GM21619 (cell line): Measurements from ENCODE around the gene GNAL.
"Not testable (repeated sequence)": the region's sequence is repeated elsewhere in the genome, so short reads cannot be mapped to it uniquely, and the experiment has no call there.

Experiments used
- ATAC-seq: cut with Tn5 transposase; IDR thresholded peaks from one replicate; pipeline ENCODE4 v1.9.1; 2021; ENCODE audit not compliant: unreplicated experiment

The GNAL gene

GRCh38 chr18:11842562-11842961 lies 153.5 kb downstream of the GNAL start:
- ATAC-seq: no peak

GRCh38 chr18:11844436-11844835 lies 155.4 kb downstream of the GNAL start:
- no peak for ATAC-seq

- ATAC-seq: no peak
Observed at GRCh38 chr18:11845654-11846053, 156.6 kb downstream of the GNAL start.

DNA sequence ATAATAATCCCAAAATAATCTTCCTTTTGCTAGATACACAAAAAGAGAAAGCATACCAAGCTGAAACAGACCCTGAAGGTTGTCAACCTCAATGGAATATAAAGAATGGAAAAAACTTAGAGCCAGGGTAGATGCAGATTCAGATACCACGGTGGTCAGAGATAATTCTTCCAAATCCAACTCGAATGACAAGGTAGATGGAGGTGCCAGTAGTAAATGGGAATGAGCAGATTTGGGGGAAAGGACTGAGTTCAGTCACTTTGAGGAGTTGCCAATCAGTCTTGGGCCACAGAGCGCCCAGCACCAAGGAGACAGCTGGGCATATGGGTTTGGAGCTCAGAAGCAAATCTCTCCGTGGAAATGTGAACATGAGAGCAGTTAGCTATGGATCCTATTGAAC lies 158.7 kb downstream of the GNAL start:
- no peak for ATAC-seq

DNA sequence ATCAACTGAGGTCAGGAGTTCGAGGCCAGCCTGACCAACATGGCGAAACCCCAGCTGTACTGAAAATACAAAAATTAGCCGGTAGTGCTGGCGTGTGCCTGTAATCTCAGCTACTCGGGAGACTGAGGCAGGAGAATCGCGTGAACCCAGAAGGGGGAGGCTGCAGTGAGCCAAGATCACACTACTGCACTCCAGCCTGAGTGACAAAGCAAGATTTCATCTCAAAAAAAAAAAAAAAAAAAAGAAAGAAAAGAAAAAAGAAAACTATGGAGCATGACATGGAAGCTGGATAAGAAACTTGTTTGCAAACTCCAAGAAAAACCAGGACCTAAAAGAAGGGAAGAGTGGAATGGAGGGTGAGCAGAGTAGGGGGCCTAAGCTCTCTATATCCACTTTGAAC lies 160.2 kb downstream of the GNAL start:
- no peak for ATAC-seq

DNA sequence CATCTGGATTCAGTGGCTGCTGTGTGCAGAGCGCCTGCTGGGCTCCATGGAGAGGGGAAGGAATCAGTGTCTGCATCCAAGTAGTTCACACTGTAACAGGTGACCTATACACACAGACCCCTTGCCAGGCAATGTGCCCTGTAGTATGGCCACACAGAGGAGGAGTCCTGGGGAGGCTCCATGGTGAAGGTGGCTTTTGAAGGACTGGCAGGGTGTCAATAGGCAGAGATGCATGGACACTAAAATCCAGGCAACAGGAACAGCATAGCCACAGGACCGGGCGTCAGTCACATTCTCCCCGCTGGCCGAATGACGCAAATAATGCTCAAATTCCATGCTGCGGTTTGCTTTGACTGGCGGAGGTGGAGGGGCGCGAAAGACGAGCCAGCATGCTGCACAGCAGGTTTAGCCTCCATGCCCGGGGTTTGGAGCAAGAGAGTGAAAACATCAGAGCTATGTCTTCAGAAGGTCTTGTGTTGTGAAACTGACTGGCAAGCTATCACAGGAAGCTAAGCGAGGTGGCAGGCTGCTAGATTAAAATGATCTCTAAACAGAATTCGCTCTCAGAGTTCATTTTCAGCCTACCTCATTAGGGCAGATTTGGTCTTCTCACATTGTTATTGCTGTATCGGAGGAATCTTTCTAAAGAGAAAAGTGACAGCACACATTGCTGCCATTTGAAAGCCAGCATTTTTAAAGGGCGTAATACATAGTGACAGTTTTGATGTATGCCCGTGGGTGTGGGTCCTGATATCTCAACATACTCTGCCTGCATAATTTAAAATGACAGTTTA lies 161.0 kb downstream of the GNAL start:
- ATAC-seq: no peak

DNA sequence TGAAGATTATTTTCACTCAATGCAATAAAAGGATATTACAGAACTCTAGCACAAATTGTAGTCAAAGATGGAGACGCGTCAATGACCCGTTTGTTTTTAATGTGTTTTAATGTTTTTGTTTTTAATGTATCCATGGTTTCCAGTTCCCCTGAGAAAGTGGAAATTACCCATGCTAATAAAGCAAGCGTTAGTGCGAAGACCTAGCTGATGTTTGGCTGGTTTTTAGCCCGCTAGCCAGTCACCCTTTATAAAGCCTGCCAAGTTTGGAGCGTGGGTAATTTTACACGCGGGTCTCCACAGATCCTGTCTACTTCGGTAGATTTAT lies 161.7 kb downstream of the GNAL start:
- peak; percentile 28 for ATAC-seq

- peak; percentile 92 for ATAC-seq
Observed at GRCh38 chr18:11851146-11851805, 162.2 kb downstream of the GNAL start, which contains the start of gene CHMP1B. Gene CHMP1B (plus strand): TSS chr18:11851413. CDS start chr18:11851512, 99 bp downstream.

GRCh38 chr18:11851806-11852337 lies 162.8 kb downstream of the GNAL start:
- ATAC-seq: peak; percentile 37

- not testable (repeated sequence) for ATAC-seq
Observed at GRCh38 chr18:11854554-11854953, 165.5 kb downstream of the GNAL start.

DNA sequence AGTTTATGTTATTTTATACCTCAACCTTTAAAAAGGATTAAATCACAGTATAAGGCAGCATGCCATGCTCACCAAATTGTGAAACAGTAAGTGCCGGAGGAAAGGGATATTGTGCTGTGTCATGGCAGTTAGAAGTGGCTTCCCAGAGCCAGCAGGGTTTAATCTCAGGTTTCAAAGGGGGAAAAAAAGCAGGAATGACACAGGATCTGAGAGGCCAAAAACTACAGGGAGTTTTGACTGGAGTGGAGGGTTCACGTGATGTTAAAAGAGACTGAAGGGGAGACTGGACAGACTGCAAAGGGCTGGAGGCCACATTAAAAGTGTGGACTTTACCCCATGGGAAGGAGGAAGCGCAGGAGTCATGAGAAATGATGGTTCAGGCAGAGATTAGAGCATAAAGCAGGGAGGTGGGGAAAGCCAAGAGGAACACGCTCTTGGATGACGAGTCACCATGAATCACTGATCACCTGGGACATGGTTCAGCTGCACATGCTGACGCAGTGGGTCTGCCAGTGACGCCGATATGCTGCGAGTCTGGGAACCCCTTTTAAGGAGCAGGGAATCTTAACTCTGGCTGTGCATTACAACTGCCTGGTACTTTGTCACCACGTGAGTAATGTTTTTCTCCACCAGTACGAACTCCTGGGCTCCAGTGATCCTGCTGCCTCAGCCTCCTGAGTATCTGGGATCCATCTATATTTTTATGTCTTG lies 168.3 kb downstream of the GNAL start:
- ATAC-seq: no peak

DNA sequence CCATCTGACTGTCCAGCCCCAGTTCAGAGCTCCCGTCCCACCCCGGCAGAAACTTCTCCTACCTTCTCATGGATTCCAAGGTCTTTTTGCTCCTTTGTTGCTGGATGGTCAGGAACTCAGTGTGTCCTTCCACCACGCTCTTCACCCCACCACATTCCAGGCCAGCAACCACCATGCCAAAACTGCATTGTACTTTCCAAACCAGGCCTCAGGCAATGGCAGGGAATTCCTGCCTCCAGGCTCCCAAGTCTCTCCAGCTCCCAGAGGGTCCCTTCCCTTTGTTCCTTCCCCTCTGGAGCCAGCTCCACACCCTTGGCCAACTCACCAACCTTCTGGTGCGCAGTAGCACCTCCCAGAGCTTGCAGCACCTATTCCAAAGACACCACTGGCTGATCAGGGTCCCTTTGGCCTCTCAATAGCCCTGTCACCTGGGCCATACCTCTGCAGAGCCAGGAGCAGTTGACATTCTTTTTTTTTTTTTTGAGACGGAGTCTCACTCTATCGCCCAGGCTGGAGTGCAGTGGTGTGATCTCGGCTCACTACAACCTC lies 170.3 kb downstream of the GNAL start:
- ATAC-seq: no peak

DNA sequence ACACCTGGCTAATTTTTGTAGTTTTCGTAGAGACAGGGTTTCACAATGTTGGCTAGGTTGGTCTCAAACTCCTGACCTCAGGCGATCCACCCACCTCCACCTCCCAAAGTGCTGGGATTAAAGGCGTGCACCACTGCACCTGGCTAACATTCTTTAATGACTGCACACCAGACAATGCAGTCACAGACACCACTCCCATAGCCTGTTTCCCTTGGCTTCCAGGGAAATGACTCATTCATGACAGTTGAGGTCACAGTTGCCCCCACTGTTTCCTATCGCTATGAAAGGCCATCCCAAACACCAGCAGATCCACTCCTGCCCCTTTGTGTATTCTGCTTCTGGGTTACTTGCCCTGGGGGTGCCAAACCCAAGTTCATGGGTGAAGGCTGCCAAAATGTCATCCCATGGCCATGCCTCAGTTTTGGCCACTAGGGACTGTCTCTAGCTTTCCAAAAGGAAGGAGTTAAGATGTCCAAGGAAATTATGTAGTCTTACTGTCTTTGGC lies 170.9 kb downstream of the GNAL start:
- no peak for ATAC-seq

DNA sequence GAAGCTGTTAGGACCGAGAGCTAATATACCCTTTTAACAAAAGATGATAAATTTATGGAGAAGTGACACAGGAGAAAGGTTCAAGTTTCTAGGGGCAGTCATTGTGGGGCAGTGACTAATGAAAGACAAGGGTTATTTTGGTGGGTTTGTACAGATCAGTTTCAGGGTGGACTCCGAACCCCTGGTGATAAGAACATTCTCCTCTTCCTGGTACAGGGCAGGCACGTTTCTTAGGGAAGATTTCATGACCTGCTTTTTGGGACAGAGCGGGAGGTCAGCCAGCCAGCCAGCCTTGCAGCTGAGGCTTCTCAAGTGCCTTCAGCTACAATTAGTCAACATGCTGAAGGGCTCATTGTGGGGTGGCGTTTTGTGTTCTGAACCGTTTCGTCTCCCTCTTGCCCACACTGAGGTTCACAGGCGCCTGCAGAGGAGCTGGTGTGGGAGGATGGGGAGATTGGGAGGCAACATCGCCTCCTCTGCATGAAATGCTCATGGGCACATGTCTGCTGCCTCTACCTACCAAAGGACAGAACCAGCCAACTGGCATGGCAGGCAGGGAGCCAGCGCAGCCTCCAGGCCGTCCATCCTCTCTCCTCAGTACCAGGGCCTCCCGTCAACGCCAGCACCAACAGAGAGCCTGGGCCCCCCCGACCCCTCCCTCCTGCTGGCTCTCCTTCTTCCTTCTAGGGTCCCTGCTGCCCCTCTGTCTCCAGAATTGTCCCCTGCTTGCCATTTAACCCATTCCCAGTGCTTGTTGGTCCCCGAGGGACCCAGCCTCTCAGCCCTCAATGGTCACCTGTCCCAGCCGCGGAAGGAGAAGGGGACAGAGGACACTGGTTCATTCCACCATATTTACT lies 171.8 kb downstream of the GNAL start:
- ATAC-seq: no peak

DNA sequence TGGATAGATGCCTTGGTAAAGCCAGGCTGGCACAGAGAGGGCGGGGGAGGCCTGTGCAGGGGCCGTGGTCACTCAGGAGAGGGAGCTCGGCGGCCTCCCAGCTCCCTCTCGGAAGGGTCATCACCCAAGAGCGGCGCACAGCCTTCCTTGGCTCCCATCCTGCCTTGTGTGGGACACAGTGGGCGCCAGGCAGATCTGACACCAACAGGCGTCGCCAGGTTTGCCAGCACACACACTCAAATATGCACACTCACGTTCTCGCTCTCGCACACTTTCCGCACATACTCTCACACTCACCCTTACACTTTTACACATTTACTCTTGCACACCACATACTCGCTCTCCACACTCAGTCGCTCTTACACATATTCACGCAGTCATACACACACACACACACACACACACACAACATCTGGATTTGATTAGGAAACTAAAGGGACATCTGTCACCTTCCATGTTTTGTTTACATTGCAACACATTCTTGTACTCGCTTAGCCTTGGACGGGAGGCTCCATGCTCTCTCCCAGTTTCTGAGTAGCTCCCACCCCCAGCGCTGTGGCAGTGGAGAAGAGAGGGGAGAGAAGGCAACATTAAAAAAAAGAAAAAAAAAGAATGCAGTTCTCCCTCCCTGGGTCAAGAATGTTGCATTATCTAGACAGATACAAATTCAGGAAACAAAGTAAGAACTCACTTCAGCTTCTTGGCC lies 172.7 kb downstream of the GNAL start:
- ATAC-seq: no peak

DNA sequence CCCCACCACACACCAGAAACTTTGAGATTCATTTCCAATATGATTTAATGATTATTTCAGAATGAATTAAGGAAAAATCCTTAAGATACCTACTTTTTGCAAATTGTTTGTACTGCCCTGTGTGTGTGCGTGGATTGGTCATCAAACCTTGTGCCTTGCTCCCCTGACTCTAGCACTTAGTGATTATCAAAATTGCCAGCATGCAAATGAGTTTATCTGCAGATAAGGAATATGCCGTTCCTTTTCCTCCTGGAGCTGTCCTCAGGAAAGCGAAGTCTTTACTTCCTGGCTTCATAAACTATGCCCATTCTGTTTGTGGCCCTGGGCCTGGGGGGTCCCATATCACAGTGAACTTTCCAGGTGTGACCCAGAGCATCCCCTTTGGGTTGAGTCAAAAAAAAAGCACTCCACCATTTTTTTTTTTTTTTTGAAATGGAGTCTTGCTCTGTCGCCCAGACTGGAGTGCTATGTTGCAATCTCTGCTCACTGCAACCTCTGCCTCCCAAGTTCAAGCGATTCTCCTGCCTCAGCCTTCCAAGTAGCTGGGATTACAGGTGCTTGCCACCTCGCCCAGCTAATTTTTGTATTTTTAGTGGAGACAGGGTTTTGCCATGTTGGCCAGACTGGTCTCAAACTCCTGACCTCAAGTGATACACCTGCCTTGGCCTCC lies 173.5 kb downstream of the GNAL start:
- ATAC-seq: no peak

DNA sequence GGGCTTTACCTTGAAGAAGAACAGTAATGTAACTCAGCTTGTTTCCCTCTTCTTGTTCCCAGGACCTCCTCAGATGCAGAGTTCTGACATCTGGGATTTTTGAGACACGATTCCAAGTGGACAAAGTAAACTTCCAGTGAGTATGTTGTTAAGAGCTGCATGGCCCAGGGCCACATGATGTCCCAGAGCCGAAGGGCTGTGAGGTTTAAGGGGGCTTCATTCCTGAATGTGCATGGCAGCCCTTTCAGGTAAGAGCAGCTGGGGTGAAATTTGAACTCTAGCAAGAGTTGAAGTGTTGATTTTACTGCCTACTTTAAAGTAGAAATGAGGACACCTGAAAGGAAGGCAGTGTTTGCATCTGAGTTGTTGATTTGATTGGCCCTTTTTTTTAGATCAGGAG lies 175.4 kb downstream of the GNAL start:
- ATAC-seq: no peak

DNA sequence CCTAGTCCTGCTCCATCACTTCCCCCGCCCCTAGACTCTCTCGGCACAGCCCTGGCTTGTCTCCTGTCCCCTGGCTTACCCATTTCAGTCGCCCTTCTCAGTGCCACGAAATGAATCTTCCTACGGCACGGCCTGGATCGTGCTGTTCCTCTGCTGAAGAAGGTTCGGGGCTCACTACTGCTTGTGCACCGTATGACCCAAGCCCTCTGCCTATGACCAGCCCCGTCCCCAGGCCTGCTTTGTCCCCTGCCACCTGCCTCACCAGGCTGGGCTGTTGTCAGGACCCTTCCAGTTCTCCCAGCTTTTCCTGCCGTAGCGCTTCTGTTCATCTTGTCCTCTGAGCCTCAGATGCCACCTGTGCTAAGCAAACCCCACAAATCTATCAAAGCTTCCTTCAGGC lies 176.0 kb downstream of the GNAL start:
- ATAC-seq: no peak

GRCh38 chr18:11866329-11866728 lies 177.3 kb downstream of the GNAL start:
- ATAC-seq: no peak
